Epithelial cell of proximal tubule (primary cell): Measurements from ENCODE around the gene RNF38. TPM values are rescaled to one million over a fixed set of nuclear protein-coding genes. Genes with fewer than 3 reads are reported as not detected.
"Not testable (repeated sequence)": the region's sequence is repeated elsewhere in the genome, so short reads cannot be mapped to it uniquely, and the experiment has no call there.

Experiments used
- DNase-seq: peaks from one replicate; pipeline ENCODE4 v3.0.0-alpha.2; 2011; ENCODE audit warnings: low read depth
- H3K4me3 ChIP-seq: 2 replicates; pipeline ENCODE4 v1.5.1; 2011; ENCODE audit warnings: low read depth, mild to moderate bottlenecking, low read length
- CTCF ChIP-seq: conservative IDR thresholded peaks from 2 replicates; pipeline ENCODE4 v1.5.1; 2012; ENCODE audit warnings: low read depth, mild to moderate bottlenecking, low read length
- total RNA-seq: library from RNA; depleted of rRNA; stranded (reverse); fragments of >200 nt; gene quantifications from 2 replicates; pipeline ENCODE4 v1.2.3, GENCODE V29; 2015

Gene RNF38
- total RNA-seq, 1 donor from 2014 or later: 15.8 TPM

GRCh38 chr9:36426348-36426747 is 26.3 kb upstream of the RNF38 start:
- no peak for TF ChIP-seq CTCF

GRCh38 chr9:36424289-36425055 is 24.4 kb upstream of the RNF38 start:
- DNase-seq: no peak
- no peak for TF ChIP-seq CTCF
- no peak overlapping the region for H3K4me3 ChIP-seq

More at GRCh38 chr9:36426348-36426747, 26.3 kb upstream of the RNF38 start:
- no peak for DNase-seq
- no peak overlapping the region for H3K4me3 ChIP-seq

DNA sequence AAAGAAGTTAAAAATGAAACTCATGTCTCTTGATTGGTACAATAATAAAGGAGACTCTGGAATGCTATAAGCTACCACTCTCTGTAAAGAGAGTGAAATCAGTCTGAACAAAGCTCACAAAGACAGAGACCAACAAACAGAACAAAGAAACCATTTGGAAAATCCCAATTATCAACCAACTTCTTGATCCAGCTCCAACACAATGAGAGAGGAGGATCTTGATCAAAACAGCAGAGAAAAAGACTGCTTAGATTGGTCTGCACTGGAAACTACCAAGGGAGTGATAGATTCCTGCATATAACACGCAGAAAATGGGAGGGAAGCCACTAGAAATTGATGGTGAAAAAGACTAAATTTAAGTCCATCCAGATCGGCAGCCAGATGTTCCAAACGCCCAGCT is 23.1 kb upstream of the RNF38 start:
- no peak for DNase-seq
- no peak for TF ChIP-seq CTCF
- no peak overlapping the region for H3K4me3 ChIP-seq

DNA sequence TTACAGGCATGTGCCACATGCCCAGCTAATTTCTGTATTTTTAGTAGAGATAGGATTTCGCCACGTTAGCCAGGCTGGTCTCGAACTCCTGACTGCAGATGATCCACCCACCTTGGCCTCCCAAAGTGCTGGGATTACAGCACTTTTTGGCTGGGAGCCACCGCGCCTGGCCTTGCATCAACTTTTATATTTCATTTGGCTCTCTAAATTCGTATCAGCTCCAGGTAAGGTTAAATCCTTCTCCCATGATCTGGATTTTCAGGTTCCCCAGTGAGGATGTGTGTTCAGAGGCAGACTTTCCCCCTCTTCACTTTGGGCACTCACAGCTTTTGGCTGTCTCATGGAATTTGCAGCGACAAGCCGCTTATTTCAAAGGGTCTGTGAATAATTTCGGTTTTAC is 16.8 kb upstream of the RNF38 start:
- DNase-seq: no peak

GRCh38 chr9:36415822-36416525 is 15.9 kb upstream of the RNF38 start:
- no peak for TF ChIP-seq CTCF
- no peak overlapping the region for H3K4me3 ChIP-seq

More for the DNA sequence above, 16.8 kb upstream of the RNF38 start:
- no peak overlapping the region for H3K4me3 ChIP-seq
- no peak for TF ChIP-seq CTCF

GRCh38 chr9:36411410-36411809 is 11.3 kb upstream of the RNF38 start:
- DNase-seq, H3K4me3 ChIP-seq: not testable (repeated sequence)

More at GRCh38 chr9:36415822-36416525, 15.9 kb upstream of the RNF38 start:
- DNase-seq: no peak

DNA sequence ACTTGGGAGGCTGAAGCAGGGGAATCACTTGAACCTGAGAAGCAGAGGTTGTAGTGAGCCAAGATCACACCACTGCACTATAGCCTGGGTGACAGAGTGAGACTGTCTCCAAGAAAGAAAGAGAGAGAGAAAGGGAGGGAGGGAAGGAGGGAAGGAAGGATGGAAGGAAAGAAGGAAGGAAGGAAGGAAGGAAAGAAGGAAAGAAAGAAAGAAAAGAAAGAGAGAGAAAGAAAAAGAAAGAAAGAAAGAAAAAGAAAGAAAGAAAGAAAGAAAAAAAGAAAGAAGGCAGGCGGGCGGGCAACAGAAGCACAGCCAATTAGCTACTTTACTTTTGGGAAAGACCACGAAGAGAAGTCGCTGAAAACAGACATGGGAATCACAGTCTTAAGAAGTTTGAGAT is 9.0 kb upstream of the RNF38 start:
- not testable (repeated sequence) for H3K4me3 ChIP-seq, DNase-seq
